HG03135 (cell line): ENCODE results near the gene DNMT3L.
"Not testable (repeated sequence)": the region's sequence is repeated elsewhere in the genome, so short reads cannot be mapped to it uniquely, and the experiment has no call there.

Experiments used
- ATAC-seq: cut with Tn5 transposase; IDR thresholded peaks from one replicate; pipeline ENCODE4 v1.9.1; 2021; ENCODE audit warnings: mild to moderate bottlenecking, moderate library complexity; ENCODE audit not compliant: unreplicated experiment

The DNMT3L gene

DNA sequence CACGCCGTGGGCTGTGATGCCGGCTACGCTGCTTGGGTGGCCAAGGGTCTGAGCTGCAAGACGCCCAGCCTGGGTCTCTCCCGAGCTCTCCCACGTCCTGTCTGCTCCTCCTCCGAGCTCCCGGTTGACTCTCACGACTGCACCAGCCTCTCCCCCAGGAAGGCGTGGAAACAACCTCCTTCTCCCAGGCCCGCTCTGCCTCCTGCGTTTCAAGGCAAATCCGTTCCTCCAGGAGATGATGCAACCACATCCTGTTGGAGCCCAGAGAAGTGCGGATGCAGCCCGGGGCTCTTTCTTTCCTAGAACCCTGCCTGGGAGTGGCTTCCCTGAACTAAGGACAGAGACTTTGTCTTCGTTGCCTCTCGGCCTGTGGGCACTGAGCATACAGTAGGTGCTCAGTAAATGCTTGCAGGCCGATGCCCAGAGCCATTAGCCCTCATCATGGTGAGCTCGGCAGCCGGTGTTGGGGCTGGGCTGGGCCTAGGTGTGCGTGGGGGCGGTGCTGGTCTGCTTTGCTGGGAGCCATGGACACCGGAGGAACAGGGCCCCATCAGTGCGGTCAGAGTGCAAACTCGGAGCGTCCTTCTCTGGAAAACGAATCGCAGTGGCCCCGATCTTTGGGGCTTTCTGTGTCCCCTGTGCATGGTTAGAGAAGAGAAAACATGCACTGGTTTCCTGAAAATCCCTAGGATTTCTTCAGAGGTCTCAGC is 59.0 kb downstream of the DNMT3L start:
- not testable (repeated sequence) for ATAC-seq

DNA sequence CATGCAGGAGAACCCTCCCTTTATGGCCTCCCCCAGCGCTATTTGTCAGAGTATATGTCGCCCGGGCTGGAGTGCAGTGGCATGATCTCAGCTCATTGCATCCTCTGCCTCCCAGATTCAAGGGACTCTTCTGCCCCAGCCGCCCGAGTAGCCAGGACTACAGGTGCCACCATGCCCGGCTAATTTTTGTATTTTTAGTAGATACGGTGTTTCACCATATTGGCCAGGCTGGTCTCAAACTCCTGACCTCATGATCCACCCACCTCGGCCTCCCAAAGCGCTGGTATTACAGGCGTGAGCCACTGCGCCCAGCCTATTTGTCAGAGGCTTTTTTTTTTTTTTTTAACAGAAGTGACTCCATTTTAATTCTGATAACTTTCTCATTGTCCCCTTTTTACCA is 61.7 kb downstream of the DNMT3L start:
- ATAC-seq = not testable (repeated sequence)

DNA sequence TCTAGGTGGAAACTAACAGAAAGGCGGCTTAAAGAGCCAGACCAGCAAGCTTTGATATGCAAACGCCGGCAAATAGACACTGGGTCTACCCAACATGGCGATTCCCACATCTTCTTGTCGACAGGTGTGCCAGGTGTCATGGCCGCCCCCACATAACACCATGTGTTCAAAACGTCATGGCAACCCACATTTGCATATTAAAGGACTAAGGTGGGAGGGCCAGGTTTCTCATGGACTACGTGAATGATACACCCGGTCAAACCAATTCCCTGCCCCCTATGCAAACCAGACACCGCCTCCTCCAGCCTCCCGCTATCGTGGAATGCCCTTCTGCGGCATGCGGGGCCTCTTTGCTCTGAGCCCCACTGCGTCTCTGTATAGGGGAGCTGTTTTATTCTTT is 62.2 kb downstream of the DNMT3L start:
- ATAC-seq = no peak

DNA sequence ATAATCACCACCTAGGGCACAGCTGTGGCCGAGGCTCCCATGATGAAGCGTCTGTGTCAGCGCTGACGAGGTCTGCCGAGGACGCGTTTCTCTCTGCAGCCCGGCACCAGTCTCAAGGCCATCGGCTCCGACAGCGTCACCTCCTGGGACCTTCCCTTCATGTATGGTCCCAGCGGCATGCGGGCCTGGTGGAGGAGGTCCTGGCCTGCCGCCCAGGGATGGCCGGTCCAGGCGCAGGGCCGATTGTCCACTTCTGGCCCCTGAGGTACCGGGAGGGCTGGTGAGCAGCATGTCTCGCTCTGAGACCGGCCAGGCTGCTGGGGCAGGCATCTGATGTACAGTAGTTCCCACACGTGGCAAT is 64.6 kb downstream of the DNMT3L start:
- ATAC-seq = not testable (repeated sequence)
